Neural cell (in vitro differentiated cells): ENCODE data around the gene RRP7A. TPM values are rescaled to one million over a fixed set of nuclear protein-coding genes. Genes with fewer than 3 reads are reported as not detected.
"Not testable (repeated sequence)": the region's sequence is repeated elsewhere in the genome, so short reads cannot be mapped to it uniquely, and the experiment has no call there.

Experiments used
- H2AFZ ChIP-seq: fragments of 200-600, 300-800 bp; sonication (generic), shearing (Covaris generic); 2 replicates; pipeline ENCODE4 v1.6.0; 2014; ENCODE audit warnings: low read depth, mild to moderate bottlenecking, antibody characterized with exemption, low read length, moderate library complexity
- H3F3A ChIP-seq: fragments of 200-600 bp; shearing (Covaris generic); 2 replicates; pipeline ENCODE4 v1.6.1; 2016; ENCODE audit warnings: mild to moderate bottlenecking, moderate library complexity, mixed read lengths, antibody characterized with exemption, low read length; ENCODE audit not compliant: insufficient read depth, poor library complexity, severe bottlenecking
- H3K27ac ChIP-seq: fragments of 200-600, 300-800 bp; sonication (generic), shearing (Covaris generic); 2 replicates; pipeline ENCODE4 v1.5.1; 2014; ENCODE audit warnings: mild to moderate bottlenecking, low read length, moderate library complexity
- H3K27me3 ChIP-seq: fragments of 300-800, 200-600 bp; sonication (generic), shearing (Covaris generic); 2 replicates; pipeline ENCODE4 v1.6.0; 2014; ENCODE audit warnings: mild to moderate bottlenecking, low read depth, low read length, moderate library complexity; ENCODE audit not compliant: insufficient read depth
- H3K36me3 ChIP-seq: fragments of 300-800, 200-600 bp; sonication (generic), shearing (Covaris generic); 2 replicates; pipeline ENCODE4 v1.5.1; 2014; ENCODE audit warnings: mild to moderate bottlenecking, antibody characterized with exemption, low read length, moderate library complexity; ENCODE audit not compliant: insufficient read depth
- H3K4me2 ChIP-seq: fragments of 300-800, 200-600 bp; sonication (generic), shearing (Covaris generic); 2 replicates; pipeline ENCODE4 v1.6.0; 2014; ENCODE audit warnings: mild to moderate bottlenecking, low read length
- H3K4me3 ChIP-seq: fragments of 300-800, 200-600 bp; sonication (generic), shearing (Covaris generic); 2 replicates; pipeline ENCODE4 v1.5.1; 2014; ENCODE audit warnings: mild to moderate bottlenecking, low read length, moderate library complexity
- H3K79me2 ChIP-seq: fragments of 200-600 bp; shearing (Covaris generic); replicated peaks from 2 replicates; pipeline ENCODE4 v1.6.0; 2014; ENCODE audit warnings: mild to moderate bottlenecking, low read length, moderate library complexity; ENCODE audit not compliant: insufficient read depth
- H3K9ac ChIP-seq: fragments of 300-800, 200-600 bp; sonication (generic), shearing (Covaris generic); 2 replicates; pipeline ENCODE4 v1.6.1; 2016; ENCODE audit warnings: mild to moderate bottlenecking, low read length, mixed read lengths
- H3K9me2 ChIP-seq: fragments of 200-600 bp; shearing (Covaris generic); 2 replicates; pipeline ENCODE4 v1.6.1; 2016; ENCODE audit warnings: mild to moderate bottlenecking, low read length, mixed read lengths; ENCODE audit not compliant: insufficient read depth
- H3K9me3 ChIP-seq: fragments of 200-600, 300-800 bp; sonication (generic), shearing (Covaris generic); 2 replicates; pipeline ENCODE4 v1.6.1; 2016; ENCODE audit warnings: mild to moderate bottlenecking, mixed run types, low read length, moderate library complexity, mixed read lengths
- H4K20me1 ChIP-seq: fragments of 200-600 bp; shearing (Covaris generic); 2 replicates; pipeline ENCODE4 v1.6.1; 2016; ENCODE audit warnings: mild to moderate bottlenecking, mixed run types; ENCODE audit not compliant: insufficient read depth
- MXI1 ChIP-seq: fragments of 450-650 bp; conservative IDR thresholded peaks from 2 replicates; pipeline ENCODE4 v1.6.1; 2014; ENCODE audit warnings: antibody characterized with exemption, mild to moderate bottlenecking; ENCODE audit not compliant: poor library complexity, severe bottlenecking
- POLR2AphosphoS5 ChIP-seq: IDR thresholded peaks from 2 replicates; pipeline ENCODE4 v1.6.1; 2012
- RAD21 ChIP-seq: fragments of 450-650 bp; conservative IDR thresholded peaks from 2 replicates; pipeline ENCODE4 v1.6.1; 2014; ENCODE audit warnings: antibody characterized with exemption, mild to moderate bottlenecking, moderate library complexity
- SMC3 ChIP-seq: fragments of 450-650 bp; conservative IDR thresholded peaks from 2 replicates; pipeline ENCODE4 v1.6.1; 2014; ENCODE audit warnings: antibody characterized with exemption, mild to moderate bottlenecking, moderate library complexity; ENCODE audit not compliant: poor library complexity
- TAF1 ChIP-seq: IDR thresholded peaks from 2 replicates; pipeline ENCODE4 v1.6.1; 2012; ENCODE audit warnings: low read depth
- polyA plus RNA-seq: library from polyadenylated mRNA; depleted of rRNA; stranded (reverse); fragments of >200 nt; gene quantifications from 2 replicates; pipeline ENCODE4 v1.2.3, GENCODE V29; 2014
- TF ChIP-seq, protein P1 (sequence below): fragments of 450-650 bp; IDR thresholded peaks from 2 replicates; pipeline ENCODE4 v1.5.1; 2014; ENCODE audit warnings: antibody characterized with exemption, mild to moderate bottlenecking, moderate library complexity; ENCODE audit not compliant: poor library complexity, severe bottlenecking
- TF ChIP-seq, protein P2 (sequence below): IDR thresholded peaks from 2 replicates; pipeline ENCODE4 v1.6.1; 2012; ENCODE audit warnings: borderline replicate concordance

RRP7A gene
- polyA plus RNA-seq, 1 donor from 2014 or later = 27.8 TPM

DNA sequence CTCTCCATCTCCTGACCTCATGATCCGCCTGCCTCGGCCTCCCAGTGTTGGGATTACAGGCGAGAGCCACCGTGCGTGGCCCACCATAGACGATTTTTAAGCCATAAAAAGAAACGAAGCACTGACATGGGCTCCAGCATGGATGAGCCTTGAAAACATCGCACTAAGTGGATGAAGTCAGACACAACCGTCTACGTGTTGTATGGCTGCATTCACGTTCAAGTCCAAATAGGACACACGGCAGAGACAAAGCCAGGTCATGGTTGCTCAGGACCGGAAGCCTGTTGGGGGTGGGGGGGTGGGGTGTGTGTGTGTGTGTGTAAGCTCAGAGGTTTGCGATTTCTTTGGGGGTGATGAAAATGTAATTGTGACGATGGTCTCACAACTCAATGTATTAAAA, 10.0 kb downstream of the RRP7A start:
- Histone ChIP-seq H3K9ac (no peak overlapping the region), H3K9me2 (no peaks in the 10 kb centered on the region), H3K27ac (no peak overlapping the region), H2AFZ (no peak overlapping the region), H4K20me1 (no peaks in the 10 kb centered on the region), H3K9me3 (no peaks in the 10 kb centered on the region), H3K4me3 (no peak overlapping the region), H3K4me2 (no peak overlapping the region), H3K27me3 (no peaks in the 10 kb centered on the region), H3K79me2 (no peaks in the 10 kb centered on the region), H3F3A (no peaks in the 10 kb centered on the region), H3K36me3 (no peaks in the 10 kb centered on the region)
- TF ChIP-seq MXI1 = no peak
- TF ChIP-seq, protein P1, sequence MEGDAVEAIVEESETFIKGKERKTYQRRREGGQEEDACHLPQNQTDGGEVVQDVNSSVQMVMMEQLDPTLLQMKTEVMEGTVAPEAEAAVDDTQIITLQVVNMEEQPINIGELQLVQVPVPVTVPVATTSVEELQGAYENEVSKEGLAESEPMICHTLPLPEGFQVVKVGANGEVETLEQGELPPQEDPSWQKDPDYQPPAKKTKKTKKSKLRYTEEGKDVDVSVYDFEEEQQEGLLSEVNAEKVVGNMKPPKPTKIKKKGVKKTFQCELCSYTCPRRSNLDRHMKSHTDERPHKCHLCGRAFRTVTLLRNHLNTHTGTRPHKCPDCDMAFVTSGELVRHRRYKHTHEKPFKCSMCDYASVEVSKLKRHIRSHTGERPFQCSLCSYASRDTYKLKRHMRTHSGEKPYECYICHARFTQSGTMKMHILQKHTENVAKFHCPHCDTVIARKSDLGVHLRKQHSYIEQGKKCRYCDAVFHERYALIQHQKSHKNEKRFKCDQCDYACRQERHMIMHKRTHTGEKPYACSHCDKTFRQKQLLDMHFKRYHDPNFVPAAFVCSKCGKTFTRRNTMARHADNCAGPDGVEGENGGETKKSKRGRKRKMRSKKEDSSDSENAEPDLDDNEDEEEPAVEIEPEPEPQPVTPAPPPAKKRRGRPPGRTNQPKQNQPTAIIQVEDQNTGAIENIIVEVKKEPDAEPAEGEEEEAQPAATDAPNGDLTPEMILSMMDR = no peak
- TF ChIP-seq, protein P2, sequence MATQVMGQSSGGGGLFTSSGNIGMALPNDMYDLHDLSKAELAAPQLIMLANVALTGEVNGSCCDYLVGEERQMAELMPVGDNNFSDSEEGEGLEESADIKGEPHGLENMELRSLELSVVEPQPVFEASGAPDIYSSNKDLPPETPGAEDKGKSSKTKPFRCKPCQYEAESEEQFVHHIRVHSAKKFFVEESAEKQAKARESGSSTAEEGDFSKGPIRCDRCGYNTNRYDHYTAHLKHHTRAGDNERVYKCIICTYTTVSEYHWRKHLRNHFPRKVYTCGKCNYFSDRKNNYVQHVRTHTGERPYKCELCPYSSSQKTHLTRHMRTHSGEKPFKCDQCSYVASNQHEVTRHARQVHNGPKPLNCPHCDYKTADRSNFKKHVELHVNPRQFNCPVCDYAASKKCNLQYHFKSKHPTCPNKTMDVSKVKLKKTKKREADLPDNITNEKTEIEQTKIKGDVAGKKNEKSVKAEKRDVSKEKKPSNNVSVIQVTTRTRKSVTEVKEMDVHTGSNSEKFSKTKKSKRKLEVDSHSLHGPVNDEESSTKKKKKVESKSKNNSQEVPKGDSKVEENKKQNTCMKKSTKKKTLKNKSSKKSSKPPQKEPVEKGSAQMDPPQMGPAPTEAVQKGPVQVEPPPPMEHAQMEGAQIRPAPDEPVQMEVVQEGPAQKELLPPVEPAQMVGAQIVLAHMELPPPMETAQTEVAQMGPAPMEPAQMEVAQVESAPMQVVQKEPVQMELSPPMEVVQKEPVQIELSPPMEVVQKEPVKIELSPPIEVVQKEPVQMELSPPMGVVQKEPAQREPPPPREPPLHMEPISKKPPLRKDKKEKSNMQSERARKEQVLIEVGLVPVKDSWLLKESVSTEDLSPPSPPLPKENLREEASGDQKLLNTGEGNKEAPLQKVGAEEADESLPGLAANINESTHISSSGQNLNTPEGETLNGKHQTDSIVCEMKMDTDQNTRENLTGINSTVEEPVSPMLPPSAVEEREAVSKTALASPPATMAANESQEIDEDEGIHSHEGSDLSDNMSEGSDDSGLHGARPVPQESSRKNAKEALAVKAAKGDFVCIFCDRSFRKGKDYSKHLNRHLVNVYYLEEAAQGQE = no peak

DNA sequence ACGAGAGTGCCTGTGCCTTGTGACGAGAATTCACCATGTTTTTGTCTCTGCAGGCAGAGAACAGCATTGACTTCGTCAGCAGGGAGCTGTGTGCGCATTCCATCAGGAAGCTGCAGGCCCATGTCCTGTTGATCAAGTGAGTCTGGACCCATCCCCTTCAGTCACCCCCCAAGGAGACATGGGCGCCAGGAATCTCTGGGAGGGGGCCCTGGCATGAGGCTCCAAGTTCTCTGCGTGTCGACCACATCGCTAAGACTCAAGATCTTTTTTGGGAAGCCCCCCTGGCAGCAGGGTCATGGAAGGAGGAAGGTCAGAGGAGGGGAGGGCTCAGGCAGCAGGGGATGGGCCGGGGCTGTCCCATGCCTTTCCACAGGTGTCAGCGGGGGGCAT, 10.6 kb downstream of the RRP7A start:
- H3K9ac ChIP-seq, H3K4me2 ChIP-seq, H3K4me3 ChIP-seq, H3K79me2 ChIP-seq, H3F3A ChIP-seq, H3K27ac ChIP-seq, H3K36me3 ChIP-seq, H3K27me3 ChIP-seq, H3K9me2 ChIP-seq, H4K20me1 ChIP-seq, H2AFZ ChIP-seq, H3K9me3 ChIP-seq: not testable (repeated sequence)

DNA sequence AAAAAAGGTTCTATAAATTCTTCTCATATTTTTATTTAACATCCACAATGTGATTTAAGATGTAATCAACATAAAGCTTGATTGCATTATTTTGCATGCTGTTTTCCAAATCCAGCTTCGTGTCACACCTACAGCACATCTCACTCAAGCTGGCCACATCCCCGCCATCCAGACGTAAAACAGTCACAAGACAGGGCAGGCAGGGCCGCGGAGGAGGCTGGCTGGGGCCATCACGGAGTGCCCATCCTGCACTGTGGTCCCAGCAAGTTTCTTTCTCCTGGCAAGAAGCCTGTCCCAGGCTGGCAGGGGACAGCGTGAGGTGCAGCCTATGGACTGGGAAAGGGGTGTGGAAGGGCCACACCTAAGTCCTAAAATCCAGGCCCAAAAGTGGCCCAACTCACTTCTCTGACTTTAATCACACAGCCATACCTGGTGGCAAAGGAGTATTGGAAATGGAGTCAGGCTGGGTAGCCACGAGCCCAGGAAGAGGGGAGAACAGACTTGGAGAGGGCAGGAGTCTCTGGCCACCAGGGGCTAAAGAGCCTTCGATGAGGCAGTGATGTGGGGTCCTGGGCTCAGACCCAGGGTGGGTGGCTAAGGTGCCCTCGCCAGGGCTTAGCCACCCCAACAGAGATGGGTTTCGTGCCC, 11.1 kb downstream of the RRP7A start:
- not testable (repeated sequence) for H3K79me2 ChIP-seq, H3K4me2 ChIP-seq, H4K20me1 ChIP-seq, H3K9me2 ChIP-seq, H3K9ac ChIP-seq, H3K27me3 ChIP-seq, H3K9me3 ChIP-seq, H3K27ac ChIP-seq, H3F3A ChIP-seq, H3K4me3 ChIP-seq, H2AFZ ChIP-seq, H3K36me3 ChIP-seq

DNA sequence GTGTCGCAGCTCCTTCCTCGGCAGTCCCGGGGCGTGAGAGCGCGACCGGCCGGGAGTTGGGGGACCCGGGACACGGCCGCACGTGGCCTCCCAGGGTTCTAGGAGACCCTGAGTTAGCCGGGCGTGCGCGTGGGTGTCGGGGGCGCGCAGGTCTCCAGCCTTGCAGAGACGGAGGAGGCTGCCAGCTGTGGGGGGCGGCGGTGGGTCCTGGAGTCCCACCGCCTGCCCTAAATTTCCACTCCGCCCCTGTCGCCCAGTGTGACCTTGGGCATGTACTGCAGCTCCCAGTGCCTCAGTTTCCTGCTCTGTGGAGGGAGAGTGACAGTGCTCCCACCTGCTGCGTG, 18.8 kb downstream of the RRP7A start:
- Histone ChIP-seq H3K27ac (no peak overlapping the region), H3K9ac (no peak overlapping the region), H3K9me3 (no peaks in the 10 kb centered on the region), H2AFZ (no peak overlapping the region), H3K36me3 (no peaks in the 10 kb centered on the region), H3F3A (no peaks in the 10 kb centered on the region), H3K4me2 (no peak overlapping the region), H3K79me2 (no peaks in the 10 kb centered on the region), H4K20me1 (no peaks in the 10 kb centered on the region), H3K4me3 (no peak overlapping the region), H3K9me2 (no peaks in the 10 kb centered on the region), H3K27me3 (no peaks in the 10 kb centered on the region)
- TF ChIP-seq, protein P1 = no peak
- TF ChIP-seq TAF1 (no peak), POLR2AphosphoS5 (no peak), SMC3 (no peak), RAD21 (no peak), MXI1 (no peak)
- TF ChIP-seq, protein P2 = no peak
